Stimulated activated CD8-positive, alpha-beta memory T cell treated with anti-CD3 and anti-CD28 coated beads, Interleukin-4, amount 100 ng/mL, for 1 hour (primary cell): Measurements from ENCODE around the gene KCNA2.
A peak's percentile ranks its signal among the peaks of the same experiment; 100 is the strongest.

Source experiments
- DNase-seq, 2 donors: peaks; one replicate each; pipeline ENCODE4 v3.0.0-alpha.2; 2020; ENCODE audit warnings: low read depth in 2 of 2, low spot score in 1 of 2

KCNA2 gene

DNA sequence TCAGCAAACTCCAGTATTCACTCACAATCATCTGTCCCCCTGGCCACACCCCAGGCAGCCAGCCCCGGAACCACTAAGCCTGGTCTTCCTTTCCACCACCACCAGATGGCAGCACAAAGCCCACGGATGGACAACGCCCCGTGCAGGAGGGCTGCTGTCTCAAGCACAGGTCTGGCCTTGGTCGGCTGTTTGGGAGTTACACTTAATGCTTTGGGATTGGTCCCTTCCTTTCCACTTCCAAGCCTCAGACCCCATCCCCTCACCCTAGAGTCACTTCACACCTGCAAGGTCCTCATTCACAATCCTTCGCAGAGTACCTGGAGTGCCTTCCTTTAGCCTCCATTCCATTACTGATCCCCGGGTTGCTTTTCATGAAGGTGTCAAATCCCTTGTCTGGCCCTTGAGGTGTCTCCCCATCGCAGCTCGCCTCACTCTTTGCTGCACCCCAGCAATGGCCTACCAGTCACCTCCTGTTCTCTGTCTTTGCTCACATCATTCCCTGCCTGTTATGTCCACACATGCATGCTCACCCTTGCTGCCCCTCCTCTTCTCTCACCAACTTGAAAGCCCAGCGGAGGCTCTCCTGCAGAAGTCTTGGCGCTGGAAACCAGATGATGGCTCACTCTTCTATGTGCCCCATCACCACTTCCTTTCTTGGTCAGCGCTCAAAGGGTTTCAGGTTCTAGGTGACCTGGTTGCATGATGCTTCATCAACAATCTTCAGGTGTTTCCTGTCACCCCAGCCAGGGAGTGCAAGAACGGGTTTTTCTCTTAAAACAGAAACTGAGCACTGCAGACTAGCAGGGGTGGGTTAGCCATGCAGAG is 24.9 kb upstream of the KCNA2 start:
- peak; percentile 60 to 72 for DNase-seq

GRCh38 chr1:110628323-110629105 is 22.4 kb upstream of the KCNA2 start:
- DNase-seq, result no peak

- no peak for DNase-seq
Measured at GRCh38 chr1:110627764-110628163, 21.6 kb upstream of the KCNA2 start.

DNA sequence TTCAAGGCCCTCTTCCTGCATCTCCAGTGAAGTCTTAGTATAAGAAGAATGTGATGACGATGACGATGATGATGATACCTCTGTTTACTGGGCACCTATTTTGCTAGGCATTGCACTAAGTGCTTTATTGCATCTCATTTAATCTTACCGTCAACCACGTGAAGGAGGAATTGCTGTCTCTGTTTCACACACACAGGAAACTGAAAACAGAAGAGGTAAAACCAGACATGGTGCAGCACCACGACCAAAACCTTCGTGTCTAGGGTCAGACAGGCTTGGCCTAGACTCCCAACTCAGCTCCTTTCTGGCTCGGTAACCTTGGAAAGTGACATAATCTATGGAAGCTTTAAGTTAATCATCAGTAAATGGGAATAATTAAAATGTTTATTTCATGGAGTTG is 20.7 kb upstream of the KCNA2 start:
- no peak for DNase-seq

- no peak for DNase-seq
Measured at GRCh38 chr1:110620686-110621085, 14.5 kb upstream of the KCNA2 start.

- DNase-seq, result no peak
Measured at GRCh38 chr1:110620250-110620615, 14.1 kb upstream of the KCNA2 start.

DNA sequence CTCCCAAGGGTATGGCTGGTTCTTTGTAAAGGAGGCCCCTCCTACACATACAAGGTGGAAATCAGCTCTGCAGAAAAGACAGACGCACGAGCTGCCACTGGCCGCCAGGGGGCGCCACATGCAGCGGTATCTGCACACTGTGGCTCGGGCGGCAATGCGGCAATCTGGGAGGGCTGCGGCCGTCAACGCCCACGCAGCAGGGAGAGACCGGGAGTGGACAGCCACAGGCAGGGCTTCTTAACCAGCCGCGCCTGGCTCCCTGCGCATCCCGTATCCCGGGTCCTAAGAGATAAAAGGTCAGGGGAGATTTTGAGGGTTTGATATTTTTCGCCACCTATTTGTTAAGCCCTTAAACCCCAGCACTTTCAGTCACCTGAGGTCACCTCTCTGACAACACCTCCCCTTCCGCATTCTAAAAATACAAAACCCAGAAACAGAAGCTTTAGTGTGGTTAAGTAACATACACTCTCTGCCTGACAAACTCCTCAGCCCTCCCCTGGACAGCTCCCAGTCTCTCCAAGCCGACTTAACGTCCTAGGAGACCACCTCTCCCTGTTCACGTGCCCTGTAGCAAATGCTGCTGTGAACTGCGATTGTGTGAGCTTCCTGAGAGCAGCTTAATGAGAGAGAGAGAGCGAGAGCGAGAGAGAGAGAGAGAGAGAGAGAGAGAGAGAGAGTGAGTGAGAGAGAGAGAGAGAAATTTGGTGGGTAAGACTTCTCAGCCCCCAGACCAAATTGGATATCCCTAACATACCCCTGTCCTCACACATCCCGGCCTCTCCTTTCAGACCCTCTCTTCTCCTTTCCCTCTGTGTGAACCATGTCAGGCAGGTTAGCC is 13.5 kb upstream of the KCNA2 start:
- peak; percentile 80 to 81 for DNase-seq

DNA sequence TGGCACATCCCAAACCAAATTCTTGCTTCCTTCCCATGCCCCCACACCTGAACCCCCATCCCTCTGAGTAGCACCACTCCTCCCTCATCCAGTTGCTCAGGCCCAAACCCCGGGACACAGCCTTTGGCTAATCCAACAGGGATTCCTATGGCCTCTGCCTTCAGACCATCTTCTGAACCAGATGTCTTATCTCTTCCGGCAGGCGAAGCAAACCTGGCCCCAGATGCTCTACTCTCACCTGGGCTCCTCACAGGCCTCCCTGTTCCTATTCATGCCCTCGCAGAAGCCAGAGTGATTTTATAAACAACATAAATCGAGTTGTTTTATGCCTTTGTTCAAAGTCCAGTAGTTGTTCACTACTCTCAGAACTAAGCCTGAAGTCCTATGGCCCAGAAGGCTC is 12.5 kb upstream of the KCNA2 start:
- no peak for DNase-seq

DNA sequence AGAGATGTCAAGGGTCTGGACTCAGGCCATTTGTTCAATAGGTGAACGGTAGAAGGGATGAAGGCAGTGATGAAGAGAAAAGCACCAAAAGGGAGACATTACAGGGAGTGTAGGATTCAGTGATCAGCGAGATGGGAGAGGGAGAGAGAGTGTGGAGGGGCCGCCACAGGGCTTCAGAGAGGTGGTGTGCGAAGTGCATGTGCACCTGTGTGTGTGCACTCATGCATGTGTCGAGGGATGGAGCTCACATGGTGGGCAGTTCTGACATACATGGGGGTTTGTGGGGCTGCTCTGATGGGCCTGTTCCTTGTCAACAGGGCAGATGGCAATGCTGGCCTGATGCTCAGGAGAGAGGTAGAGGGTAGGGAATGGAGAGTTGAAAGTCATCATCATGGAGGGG is 11.4 kb upstream of the KCNA2 start:
- DNase-seq, result no peak

- DNase-seq, result no peak
Measured at GRCh38 chr1:110617116-110617515, 11.0 kb upstream of the KCNA2 start.

GRCh38 chr1:110616587-110616986 is 10.4 kb upstream of the KCNA2 start:
- DNase-seq, result no peak

DNA sequence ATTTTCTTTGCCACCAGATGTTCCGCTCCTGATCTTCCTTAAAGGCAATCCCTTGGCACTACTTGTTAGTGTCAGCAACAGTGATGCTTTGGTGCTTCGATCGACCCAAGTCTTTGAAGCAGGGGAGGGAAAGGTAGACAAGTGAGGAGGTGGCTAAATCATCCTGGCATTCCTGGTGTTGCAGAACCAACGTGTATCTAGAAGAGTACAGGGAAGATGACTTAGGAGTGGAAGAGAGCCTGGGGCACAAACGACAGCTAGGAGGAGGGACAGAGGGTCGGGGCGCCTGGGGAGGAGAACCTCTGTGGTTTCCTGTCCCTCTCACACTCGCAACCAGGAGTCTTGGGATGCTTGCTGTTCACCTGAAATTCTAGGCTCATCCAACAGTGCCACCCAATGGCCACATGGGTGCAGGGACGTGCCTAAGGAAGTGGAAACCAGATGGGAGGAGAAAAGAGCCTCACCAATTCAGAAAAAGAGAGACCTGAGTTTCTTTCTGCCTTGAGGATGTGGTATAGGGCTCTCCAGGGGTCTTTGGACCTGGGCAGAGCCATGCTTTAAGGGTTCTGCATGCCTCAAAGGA is 9.5 kb upstream of the KCNA2 start:
- DNase-seq, result no peak

DNA sequence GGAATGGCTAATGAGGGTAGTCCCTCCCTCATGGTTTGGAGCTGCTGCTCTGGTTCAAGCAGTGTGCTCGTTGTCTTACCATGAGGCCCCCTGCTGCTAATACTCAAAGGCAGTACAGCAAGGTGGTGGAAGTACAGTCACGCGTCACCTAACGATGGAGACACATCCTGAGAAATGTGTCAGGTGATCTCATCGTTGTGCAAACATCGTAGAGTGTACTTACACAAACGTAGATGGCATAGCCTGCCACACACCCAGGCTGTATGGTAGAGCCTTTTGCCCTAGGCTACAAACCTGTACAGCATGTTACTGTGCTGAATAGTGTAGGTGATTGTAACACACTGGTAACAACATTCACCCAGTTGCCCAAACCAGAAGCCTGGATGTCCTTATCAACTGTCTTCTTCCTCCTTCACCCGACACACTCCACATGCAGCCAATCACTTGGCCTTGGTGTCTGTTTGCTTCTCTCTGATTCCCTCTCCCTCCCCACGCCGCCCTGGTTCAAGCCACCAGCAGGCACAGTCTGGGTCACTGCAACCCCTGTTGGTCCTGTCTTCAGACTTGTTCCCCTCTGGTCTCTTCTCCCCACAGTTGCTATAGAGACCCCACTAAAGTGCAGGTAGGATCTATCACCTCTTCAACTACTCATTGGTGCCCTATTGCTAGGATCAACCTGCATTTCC is 6.0 kb upstream of the KCNA2 start:
- DNase-seq, result no peak

DNA sequence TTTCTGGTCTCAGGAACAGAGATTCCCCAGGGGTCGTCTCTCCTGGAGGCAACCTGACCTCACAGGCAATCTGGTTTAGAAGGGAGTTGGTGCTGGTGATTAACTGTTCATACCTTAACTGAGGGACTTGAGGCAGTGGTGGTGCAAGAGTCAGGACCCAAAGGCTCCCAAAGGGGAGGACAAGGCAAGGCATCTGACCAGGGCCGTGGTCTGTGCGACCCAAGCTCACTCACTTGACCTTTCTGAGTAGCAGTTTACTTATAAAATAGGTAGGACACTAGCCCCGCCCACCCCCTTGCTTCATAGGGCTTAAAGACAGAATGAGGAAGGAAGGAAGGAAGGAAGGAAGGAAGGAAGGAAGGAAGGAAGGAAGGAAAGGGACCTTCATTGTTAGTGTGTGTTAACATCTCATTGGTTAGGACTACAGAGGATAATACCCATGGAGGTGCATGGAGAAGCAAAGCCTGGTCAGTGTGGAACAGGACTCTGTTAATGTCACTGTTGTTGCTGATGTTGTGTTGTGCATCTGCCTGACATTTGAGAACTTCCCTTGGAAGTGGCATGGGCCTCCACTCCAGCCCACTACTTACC is 4.6 kb upstream of the KCNA2 start:
- DNase-seq, result no peak

DNA sequence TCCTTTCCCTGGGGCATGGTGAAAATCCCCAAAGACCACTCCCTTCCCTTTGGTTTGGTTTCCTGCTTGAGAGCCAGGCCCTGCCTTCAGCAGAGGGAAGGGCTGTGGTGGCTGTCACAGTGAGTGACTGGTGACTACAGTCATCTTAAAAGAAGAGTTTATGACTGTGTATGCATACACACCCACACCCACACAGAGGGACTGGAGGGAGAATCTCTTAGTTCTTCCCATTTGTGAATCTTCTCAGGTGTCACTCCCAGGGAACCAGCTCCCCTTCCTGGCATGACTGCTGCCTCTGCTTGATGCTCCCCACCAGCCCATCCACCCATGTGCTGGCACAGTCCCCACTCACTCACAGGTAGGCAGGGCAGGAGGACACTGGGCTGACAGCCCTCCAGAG is 3.9 kb upstream of the KCNA2 start:
- DNase-seq, result no peak

DNA sequence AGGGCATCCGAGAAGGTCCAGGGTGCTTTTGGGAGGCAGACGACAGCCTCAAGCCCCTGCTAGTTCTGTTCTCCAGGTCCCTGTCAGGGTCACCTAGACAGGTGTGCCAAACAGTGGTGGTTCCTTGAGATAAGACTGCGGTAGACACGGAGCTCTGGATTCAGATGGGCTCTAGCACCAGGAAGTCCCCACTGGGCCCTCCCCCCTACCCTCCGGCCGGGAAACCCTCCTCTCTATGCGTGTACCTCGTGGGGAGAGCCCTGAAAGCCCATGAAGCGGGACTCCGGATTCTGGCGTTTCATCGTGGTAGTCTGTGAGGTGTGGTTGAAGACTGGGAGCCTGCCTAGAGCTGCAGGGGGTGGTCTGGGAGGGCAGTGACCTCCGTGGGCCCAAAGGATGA is 2.1 kb upstream of the KCNA2 start:
- DNase-seq, result no peak

- DNase-seq, result no peak
Measured at GRCh38 chr1:110607536-110608230, 1.5 kb upstream of the KCNA2 start.

DNA sequence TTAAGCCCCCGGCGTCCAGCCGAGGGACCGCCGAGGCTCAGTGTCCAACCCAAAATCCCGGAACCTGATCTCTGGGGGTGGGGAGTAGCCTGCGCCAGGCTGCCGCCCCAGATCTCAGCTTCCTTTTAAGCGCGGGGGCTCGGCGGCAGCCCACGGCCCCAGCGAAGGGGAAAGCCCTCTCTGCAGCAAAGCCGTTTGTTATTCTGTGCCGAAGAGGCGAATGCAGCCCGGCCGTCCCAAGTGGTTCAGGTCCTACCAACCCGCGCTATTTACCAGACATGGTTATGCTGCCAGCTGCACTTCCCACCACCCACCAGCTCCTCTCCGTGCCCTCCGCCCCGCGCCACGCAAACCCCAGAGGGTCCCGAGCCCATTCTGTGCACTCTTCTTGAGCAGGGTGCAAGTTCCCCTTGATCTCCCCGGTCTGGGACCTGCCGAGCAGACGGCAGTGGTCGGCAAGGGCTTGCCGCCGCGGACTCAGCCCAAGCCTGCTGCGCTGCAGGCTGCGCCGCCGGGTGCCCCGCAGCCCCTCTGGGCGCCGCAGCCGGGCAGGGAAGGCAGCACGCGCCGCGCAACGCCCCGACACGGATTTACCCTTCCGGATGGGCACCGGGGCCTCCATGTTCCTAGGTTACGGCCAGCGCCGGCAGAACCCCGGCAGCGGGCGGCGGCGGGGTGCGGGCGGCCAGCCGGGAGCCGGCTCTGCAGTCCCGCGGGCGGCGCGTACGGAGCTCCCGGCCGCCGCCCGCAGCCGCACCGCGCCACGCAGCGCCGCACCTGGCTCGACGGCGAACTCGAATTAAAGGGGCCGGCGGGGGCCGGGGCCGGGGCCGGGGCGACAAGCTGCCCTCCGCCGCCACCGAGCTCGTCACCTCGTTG is 738 bp upstream of the KCNA2 start:
- DNase-seq, result no peak

DNA sequence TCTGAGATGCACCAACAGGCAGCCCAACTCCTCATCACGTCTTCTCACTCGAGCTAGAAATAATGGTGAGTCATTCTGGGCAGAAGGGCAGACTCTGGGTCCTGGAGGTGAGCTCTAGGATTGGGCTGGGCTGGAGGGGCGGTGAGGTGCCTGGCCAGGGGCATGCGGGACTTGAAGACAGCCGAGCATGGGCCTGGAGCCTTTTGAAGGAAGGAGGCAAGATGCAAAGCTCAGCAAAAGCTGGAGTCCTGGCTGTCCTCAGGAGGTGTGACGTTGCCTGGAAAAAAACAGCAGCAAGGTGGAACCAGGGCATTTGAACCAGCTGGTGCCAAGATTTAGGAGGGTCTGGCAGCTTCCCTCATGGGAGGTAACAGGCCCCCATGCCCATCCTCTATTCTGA is 712 bp downstream of the KCNA2 start:
- no peak for DNase-seq
